H9 (cell line): ENCODE measurements around the gene TBC1D8. TPM values are rescaled to one million over a fixed set of nuclear protein-coding genes. Genes with fewer than 3 reads are reported as not detected.

Experiments
- DNase-seq: peaks from one replicate; pipeline ENCODE4 v3.0.0-alpha.2; 2017
- H2AFZ ChIP-seq: one replicate; pipeline ENCODE4 v1.6.1; 2013; ENCODE audit warnings: mild to moderate bottlenecking, low read length, control low read depth, moderate library complexity
- H2AK5ac ChIP-seq: 2 replicates; pipeline ENCODE4 v1.6.1; 2013; ENCODE audit warnings: low read length, control low read depth, mixed read lengths; ENCODE audit not compliant: insufficient read length
- H2BK120ac ChIP-seq: one replicate; pipeline ENCODE4 v1.6.1; 2013; ENCODE audit warnings: low read depth, mild to moderate bottlenecking, low read length, control low read depth, inconsistent platforms; ENCODE audit not compliant: poor library complexity, severe bottlenecking
- H2BK12ac ChIP-seq: 2 replicates; pipeline ENCODE4 v1.6.1; 2013; ENCODE audit warnings: low read length, control low read depth, mixed read lengths, low read depth; ENCODE audit not compliant: insufficient read length
- H2BK15ac ChIP-seq: 2 replicates; pipeline ENCODE4 v1.6.1; 2013; ENCODE audit warnings: low read depth, low read length, control low read depth
- H2BK20ac ChIP-seq: one replicate; pipeline ENCODE4 v1.6.1; 2013; ENCODE audit warnings: low read depth, mild to moderate bottlenecking, low read length, control low read depth, inconsistent platforms; ENCODE audit not compliant: poor library complexity, severe bottlenecking
- H2BK5ac ChIP-seq: 2 replicates; pipeline ENCODE4 v1.6.1; 2013; ENCODE audit warnings: low read length, control low read depth, mixed read lengths; ENCODE audit not compliant: insufficient read length
- H3K14ac ChIP-seq: 2 replicates; pipeline ENCODE4 v1.6.1; 2013; ENCODE audit warnings: low read length, control low read depth; ENCODE audit not compliant: insufficient read depth
- H3K18ac ChIP-seq: 2 replicates; pipeline ENCODE4 v1.6.1; 2013; ENCODE audit warnings: low read depth, mild to moderate bottlenecking, mixed read lengths, low read length, control low read depth; ENCODE audit not compliant: insufficient read length
- H3K23ac ChIP-seq: 2 replicates; pipeline ENCODE4 v1.6.1; 2013; ENCODE audit warnings: low read length, control low read depth, mixed read lengths, low read depth; ENCODE audit not compliant: insufficient read length
- H3K23me2 ChIP-seq: 2 replicates; pipeline ENCODE4 v1.6.1; 2013; ENCODE audit warnings: low read depth, mild to moderate bottlenecking, mixed read lengths, low read length, control low read depth; ENCODE audit not compliant: insufficient read length, poor library complexity, severe bottlenecking
- H3K27ac ChIP-seq: 2 replicates; pipeline ENCODE4 v1.5.1; 2013; ENCODE audit warnings: low read length, control low read depth, mixed read lengths, low read depth; ENCODE audit not compliant: insufficient read length
- H3K27me3 ChIP-seq: 2 replicates; pipeline ENCODE4 v1.6.1; 2013; ENCODE audit warnings: low read length, control low read depth, inconsistent platforms; ENCODE audit not compliant: insufficient read depth
- H3K4ac ChIP-seq: 2 replicates; pipeline ENCODE4 v1.6.1; 2013; ENCODE audit warnings: low read depth, mild to moderate bottlenecking, control low read depth, inconsistent platforms, low read length, moderate library complexity
- H3K4me1 ChIP-seq: 2 replicates; pipeline ENCODE4 v1.6.1; 2013; ENCODE audit warnings: low read length, control low read depth, inconsistent platforms; ENCODE audit not compliant: insufficient read depth
- H3K4me2 ChIP-seq: 2 replicates; pipeline ENCODE4 v1.6.1; 2013; ENCODE audit warnings: low read length, control low read depth, mixed read lengths; ENCODE audit not compliant: insufficient read length, insufficient read depth
- H3K56ac ChIP-seq: 2 replicates; pipeline ENCODE4 v1.6.1; 2013; ENCODE audit warnings: low read depth, mild to moderate bottlenecking, mixed read lengths, low read length, control low read depth; ENCODE audit not compliant: insufficient read length
- H3K79me1 ChIP-seq: 2 replicates; pipeline ENCODE4 v1.6.1; 2013; ENCODE audit warnings: low read depth, mild to moderate bottlenecking, moderate library complexity, low read length, control low read depth, inconsistent platforms; ENCODE audit not compliant: insufficient read depth, poor library complexity, severe bottlenecking
- H3K79me2 ChIP-seq: 2 replicates; pipeline ENCODE4 v1.6.1; 2013; ENCODE audit warnings: low read length, control low read depth, inconsistent platforms; ENCODE audit not compliant: insufficient read depth
- H3K9ac ChIP-seq: 2 replicates; pipeline ENCODE4 v1.6.1; 2013; ENCODE audit warnings: low read length, control low read depth, mixed read lengths; ENCODE audit not compliant: insufficient read length; ENCODE audit errors: extremely low read depth
- H3K9me3 ChIP-seq: one replicate; pipeline ENCODE4 v1.6.1; 2013; ENCODE audit warnings: low read depth, low read length, inconsistent platforms; ENCODE audit not compliant: control insufficient read depth
- H3T11ph ChIP-seq: one replicate; pipeline ENCODE4 v1.6.1; 2013; ENCODE audit warnings: mild to moderate bottlenecking, low read length, control low read depth, inconsistent platforms
- H4K20me1 ChIP-seq: one replicate; pipeline ENCODE4 v1.6.1; 2013; ENCODE audit not compliant: control insufficient read depth, insufficient read length, insufficient read depth
- H4K5ac ChIP-seq: 2 replicates; pipeline ENCODE4 v1.6.1; 2013; ENCODE audit warnings: low read depth, mild to moderate bottlenecking, mixed read lengths, low read length, control low read depth; ENCODE audit not compliant: insufficient read length
- H4K8ac ChIP-seq: replicated peaks from 2 replicates; pipeline ENCODE4 v1.6.1; 2013; ENCODE audit warnings: low read length, control low read depth, mixed read lengths, low read depth; ENCODE audit not compliant: insufficient read length
- H4K91ac ChIP-seq: 2 replicates; pipeline ENCODE4 v1.6.1; 2013; ENCODE audit warnings: low read depth, mild to moderate bottlenecking, moderate library complexity, mixed read lengths, low read length, control low read depth; ENCODE audit not compliant: insufficient read length
- H3K27ac Mint-ChIP-seq, 3 experiments: 2 replicates in 2 of 3; 3 replicates in 1 of 3; pipeline ENCODE4 v1.8.0; 2020 to 2021; ENCODE audit warnings: mixed read lengths in 3 of 3, mild to moderate bottlenecking in 1 of 3, moderate library complexity in 1 of 3
- H3K27me3 Mint-ChIP-seq: 2 replicates; pipeline ENCODE4 v1.8.0; 2021; ENCODE audit warnings: low read depth, mild to moderate bottlenecking, moderate library complexity, mixed read lengths
- H3K36me3 Mint-ChIP-seq, 3 experiments: 2 replicates in 2 of 3; 3 replicates in 1 of 3; pipeline ENCODE4 v1.8.0; 2020 to 2021; ENCODE audit warnings: low read depth in 3 of 3, mixed read lengths in 3 of 3; ENCODE audit not compliant: insufficient read depth in 1 of 3
- H3K4me1 Mint-ChIP-seq, 2 experiments: 2 replicates each; pipeline ENCODE4 v1.8.0; 2020; ENCODE audit warnings: mixed read lengths in 2 of 2
- H3K4me3 Mint-ChIP-seq, 2 experiments: 2 replicates in 1 of 2; 3 replicates in 1 of 2; pipeline ENCODE4 v1.8.0; 2020 to 2021; ENCODE audit warnings: mild to moderate bottlenecking in 2 of 2, mixed read lengths in 2 of 2, moderate library complexity in 1 of 2
- H3K9me3 Mint-ChIP-seq, 2 experiments: 2 replicates in 1 of 2; 3 replicates in 1 of 2; pipeline ENCODE4 v1.8.0; 2020; ENCODE audit warnings: mild to moderate bottlenecking in 2 of 2, mixed read lengths in 2 of 2, moderate library complexity in 1 of 2
- CTCF ChIP-seq: fragments of 200-600 bp; sonication (generic); conservative IDR thresholded peaks from 3 replicates; pipeline ENCODE4 v1.8.0; 2021; ENCODE audit warnings: antibody characterized with exemption, mild to moderate bottlenecking
- WGBS: extraction: QIAGEN DNeasy Blood & Tissue Kit; methylation state at CpG from one replicate; pipeline ENCODE4 v1.1.7; 2013; ENCODE audit warnings: missing lambda C conversion rate, low lambda C conversion rate, mixed read lengths; ENCODE audit not compliant: insufficient read length; ENCODE audit errors: extremely low coverage; 5-methylcytosine and 5-hydroxymethylcytosine counted together
- total RNA-seq: library from RNA; stranded (reverse); gene quantifications from 2 replicates; pipeline ENCODE4 v1.2.1, GENCODE V29; 2021

TBC1D8 gene
- total RNA-seq, 1 experiment from 2014 or later = 16.6 TPM

- H3K4me2 ChIP-seq = no peak overlapping the region
- H2AFZ ChIP-seq = no peak overlapping the region
- Mint-ChIP-seq H3K27me3 (no peaks in the 10 kb centered on the region; the same call in none of the 2 replicates), H3K4me3 (no peak overlapping the region), H3K9me3 (no peaks in the 10 kb centered on the region), H3K36me3 (no peaks in the 10 kb centered on the region), H3K27ac (no peak overlapping the region; a peak in 1 of 7 replicates), H3K4me1 (peaks cover 11% of the 10 kb centered on the region in 2 experiments; a peak in 3 of 4 replicates)
- H2BK12ac ChIP-seq = no peak overlapping the region
- no peaks in the 10 kb centered on the region for H3K79me1 ChIP-seq
- H3K27me3 ChIP-seq = no peaks in the 10 kb centered on the region
- no peak overlapping the region for H3K27ac ChIP-seq
- H4K8ac ChIP-seq = no peak overlapping the region
- H4K5ac ChIP-seq = no peak overlapping the region
- H3K18ac ChIP-seq = no peak overlapping the region
- H3K79me2 ChIP-seq = no peaks in the 10 kb centered on the region
- no peak overlapping the region for H3K23ac ChIP-seq
- no peak overlapping the region for H3K4ac ChIP-seq
- no peak overlapping the region for H3K56ac ChIP-seq
- H3K9me3 ChIP-seq = no peaks in the 10 kb centered on the region
- H2BK20ac ChIP-seq = no peak overlapping the region
- H2BK5ac ChIP-seq = no peak overlapping the region
- H4K20me1 ChIP-seq = no peaks in the 10 kb centered on the region
- H2BK15ac ChIP-seq = no peak overlapping the region
- H2BK120ac ChIP-seq = no peak overlapping the region
- H3K9ac ChIP-seq = no peak overlapping the region
- no peak overlapping the region for H3K14ac ChIP-seq
- no peaks in the 10 kb centered on the region for H3K23me2 ChIP-seq
- no peak overlapping the region for H4K91ac ChIP-seq
- no peak overlapping the region for H3T11ph ChIP-seq
- no peak for TF ChIP-seq CTCF
- no peaks in the 10 kb centered on the region for H3K4me1 ChIP-seq
- no peak overlapping the region for H2AK5ac ChIP-seq
- no CpG with 5 or more reads among the region's 12 CpGs for WGBS
- no peak for DNase-seq
These were observed 46.6 kb upstream of the TBC1D8 start for GRCh38 chr2:101197814-101198213.
